PC-9 (cell line): ENCODE measurements around the gene LIPG.
"Not testable (repeated sequence)": the region's sequence is repeated elsewhere in the genome, so short reads cannot be mapped to it uniquely, and the experiment has no call there.

Experiments used
- CTCF ChIP-seq: fragments of 200-600 bp; sonication (generic); conservative IDR thresholded peaks from 2 replicates; pipeline ENCODE4 v1.6.1; 2017; ENCODE audit warnings: mixed run types, antibody characterized with exemption, mild to moderate bottlenecking, moderate library complexity
- EZH2 ChIP-seq: fragments of 200-600 bp; sonication (generic); IDR thresholded peaks from 2 replicates; pipeline ENCODE4 v1.8.0; 2017; ENCODE audit warnings: antibody characterized with exemption, low read depth

DNA sequence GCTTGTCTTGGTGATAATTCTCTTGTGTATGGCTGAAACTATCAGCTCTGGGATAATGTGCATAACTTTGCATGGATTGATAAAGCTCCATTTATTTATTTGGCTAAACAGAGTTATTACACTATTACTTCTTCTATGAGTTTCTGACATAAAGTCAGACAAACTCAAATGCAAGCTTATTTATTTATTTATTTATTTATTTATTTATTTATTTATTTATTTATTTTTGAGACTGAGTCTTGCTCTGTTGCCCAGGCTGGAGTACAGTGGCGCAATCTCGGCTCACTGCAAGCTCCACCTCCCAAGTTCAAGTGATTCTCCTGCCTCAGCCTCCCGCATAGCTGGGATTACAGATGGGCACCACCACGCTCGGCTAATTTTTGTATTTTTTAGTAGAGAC is 46.9 kb upstream of the LIPG start:
- TF ChIP-seq CTCF, EZH2: not testable (repeated sequence)
